HL-60/S4 treated with phorbol 12-myristate 13-acetate at 8.2 ng/mL for 4 days and 3 days (cell line): ENCODE results near the gene DYDC2.

ENCODE experiments used
- in situ Hi-C: fragments of 300-500 bp; cut with MboI; formaldehyde crosslinking; loops from 2 replicates; pipeline ENCODE4 v1.15.0; 2022; ENCODE audit warnings: low sequenced_read_pairs

DYDC2 gene

DNA sequence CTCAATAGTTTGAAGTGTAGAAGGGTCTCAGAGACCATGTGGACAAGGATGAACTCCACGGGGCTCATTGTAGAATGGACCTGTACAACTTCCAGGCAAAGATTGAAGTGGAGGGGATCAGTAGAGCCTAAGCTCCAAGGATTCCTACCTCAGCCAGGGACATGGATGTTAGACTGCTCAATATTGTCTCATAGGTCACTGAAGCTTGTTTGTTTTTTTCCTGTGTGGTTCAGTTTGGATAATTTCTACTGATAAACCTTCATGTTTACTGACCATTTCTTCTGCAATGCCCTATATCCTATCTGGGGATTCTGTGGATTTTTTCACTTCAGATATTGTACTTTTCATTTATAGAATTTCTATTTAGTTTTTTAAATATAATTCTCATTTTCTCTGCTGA is 8.9 kb downstream of the DYDC2 start:
- in situ Hi-C loops, result no loop called here

DNA sequence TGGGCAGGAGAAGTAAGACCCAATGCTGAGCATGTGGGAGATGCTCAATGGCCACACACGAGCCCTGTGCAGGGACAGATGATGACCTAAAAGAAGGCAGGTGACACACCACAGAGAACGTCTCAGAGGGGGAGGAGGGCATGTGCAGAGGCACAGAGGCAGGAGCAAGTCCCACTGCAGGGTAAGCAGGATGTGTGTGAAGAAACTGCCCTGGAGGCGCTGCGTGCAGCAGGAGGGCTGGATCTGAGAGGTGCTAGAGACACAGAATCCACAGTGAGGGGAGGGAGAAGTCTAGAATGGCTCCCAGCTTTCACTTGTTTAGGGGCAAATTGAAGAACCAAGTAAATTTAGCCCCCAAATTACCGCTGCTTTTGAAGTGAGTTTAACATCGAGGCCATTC is 14.9 kb downstream of the DYDC2 start:
- in situ Hi-C loops, result no loop called here

DNA sequence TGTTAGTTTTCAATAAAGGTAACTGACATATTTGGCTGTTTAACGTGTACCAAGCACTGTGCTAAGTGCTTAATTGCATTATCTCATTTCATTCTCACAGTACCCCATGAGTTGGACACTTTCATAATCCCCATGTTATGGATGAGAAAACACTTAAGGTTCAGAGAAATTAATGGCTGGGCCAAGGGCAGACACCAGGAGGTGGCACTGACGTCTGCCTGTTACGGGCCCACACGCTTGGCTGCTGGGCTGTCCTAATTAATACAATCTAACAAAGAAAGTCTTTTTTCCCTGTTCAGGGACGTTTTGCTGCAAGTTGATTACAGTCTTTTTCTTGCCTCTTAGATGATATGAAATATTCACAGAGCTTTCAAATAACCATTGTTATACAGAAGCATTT is 16.1 kb downstream of the DYDC2 start:
- in situ Hi-C loops, result no loop called here

DNA sequence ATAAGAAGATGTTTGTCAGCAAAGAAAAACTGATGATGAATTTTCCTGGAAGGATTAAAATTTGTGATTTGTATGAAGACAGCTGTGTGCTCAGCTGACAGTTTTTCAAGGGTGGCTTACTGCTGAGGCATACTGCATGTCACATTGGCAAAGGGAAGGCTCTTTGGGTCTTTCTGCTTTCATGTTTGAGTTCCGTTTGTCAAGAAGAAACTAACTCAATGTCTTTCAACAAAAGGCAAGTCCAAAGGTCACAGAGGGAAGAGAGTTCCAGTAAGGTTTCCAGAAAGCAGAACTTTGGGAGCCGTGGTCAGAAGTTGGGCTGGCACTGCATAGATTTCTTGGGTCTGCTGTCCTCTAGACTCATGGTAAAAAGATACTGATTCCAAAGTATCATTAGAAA is 16.9 kb downstream of the DYDC2 start:
- in situ Hi-C loops, result no loop called here

DNA sequence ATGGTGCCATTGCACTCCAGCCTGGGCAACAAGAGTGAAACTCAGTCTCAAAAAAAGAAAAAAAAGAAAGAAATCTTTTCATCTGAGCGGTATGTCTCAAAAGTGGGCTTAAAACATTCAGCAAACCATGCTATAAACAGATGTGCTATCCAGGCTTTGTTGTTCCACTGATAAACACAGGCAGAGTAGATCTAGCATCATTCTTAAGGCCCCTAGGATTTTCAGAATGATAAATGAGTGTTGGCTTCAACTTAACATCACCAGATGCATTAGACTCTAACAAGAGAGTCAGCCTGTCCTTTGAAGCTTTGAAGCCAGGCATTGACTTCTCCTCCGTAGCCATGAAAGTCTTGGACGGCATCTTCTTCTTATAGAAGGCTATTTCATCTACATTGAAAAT is 23.1 kb downstream of the DYDC2 start:
- in situ Hi-C loops, result no loop called here

DNA sequence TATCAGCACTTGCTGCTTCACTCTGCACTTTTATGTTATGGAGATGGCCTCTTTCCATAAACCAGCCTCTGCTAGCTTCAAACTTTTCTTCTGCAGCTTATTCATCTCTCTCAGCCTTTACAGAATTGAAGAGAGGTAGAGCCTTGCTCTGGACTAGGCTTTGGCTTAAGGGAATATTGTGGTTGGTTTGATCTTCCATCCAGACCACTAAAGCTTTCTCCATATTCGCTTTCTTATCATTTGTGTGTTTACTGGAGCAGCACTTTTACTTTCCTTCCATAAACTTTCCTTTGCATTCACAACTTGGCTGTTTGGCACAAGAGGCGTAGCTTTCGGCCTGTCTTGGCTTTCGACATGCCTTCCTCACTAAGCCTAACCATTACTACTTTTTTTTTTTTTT is 23.6 kb downstream of the DYDC2 start:
- in situ Hi-C loops, result no loop called here

DNA sequence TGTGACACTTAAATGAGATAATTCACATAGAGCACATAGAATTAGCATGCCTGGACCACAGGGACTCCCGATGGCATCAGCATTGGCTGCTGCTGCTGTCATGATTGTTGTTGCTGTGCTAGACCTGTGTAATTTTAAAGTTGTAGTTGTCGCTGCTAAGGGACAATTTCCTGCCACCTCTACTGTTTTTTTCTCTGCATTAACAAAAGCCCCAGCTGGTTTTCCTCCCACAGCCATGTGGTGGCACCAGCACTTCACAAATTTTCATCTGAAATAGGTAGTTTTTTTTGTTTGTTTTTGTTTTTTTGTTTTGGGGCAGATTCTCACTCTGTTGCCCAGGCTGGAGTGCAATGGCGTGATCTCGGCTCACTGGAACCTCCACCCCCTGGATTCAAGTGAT is 26.4 kb downstream of the DYDC2 start:
- in situ Hi-C loops, result no loop called here

DNA sequence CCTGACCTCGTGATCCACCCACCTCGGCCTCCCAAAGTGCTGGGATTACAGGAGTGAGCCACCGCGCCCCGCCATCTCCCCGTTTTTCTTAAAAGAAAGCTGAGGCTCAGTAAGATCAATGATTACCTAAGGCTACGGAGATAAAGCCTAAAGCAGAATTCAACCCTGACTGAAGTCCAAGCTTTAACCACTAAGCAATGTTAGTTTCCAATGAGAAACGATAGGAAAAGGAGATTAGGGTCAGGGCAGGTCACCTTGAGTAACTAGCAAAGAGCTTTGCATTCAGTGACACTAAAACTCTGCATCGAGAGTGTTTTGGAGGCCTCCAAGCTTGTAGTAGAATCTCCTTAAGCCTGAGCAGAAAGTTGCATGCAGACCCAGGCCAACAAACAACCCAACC is 34.2 kb downstream of the DYDC2 start:
- in situ Hi-C loops, result no loop called here

DNA sequence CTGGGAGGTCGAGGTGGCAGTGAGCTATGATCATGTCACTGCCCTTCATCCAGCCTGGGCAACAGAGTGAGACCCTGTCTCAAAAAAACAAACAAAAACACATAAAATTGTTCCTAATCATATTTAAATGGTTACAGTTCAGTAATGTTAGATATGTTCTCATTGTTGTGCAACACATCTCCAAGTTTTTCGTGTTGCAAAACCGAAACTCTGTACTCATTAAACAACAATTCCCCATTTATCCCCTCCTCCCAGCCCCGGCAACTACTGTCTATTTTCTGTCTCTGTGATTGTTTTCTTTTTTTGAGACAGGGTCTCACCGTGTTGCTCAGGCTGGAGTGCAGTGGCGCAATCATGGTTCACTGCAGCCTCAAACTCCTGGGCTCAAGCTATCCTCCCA is 35.7 kb downstream of the DYDC2 start:
- in situ Hi-C loops, result no loop called here

DNA sequence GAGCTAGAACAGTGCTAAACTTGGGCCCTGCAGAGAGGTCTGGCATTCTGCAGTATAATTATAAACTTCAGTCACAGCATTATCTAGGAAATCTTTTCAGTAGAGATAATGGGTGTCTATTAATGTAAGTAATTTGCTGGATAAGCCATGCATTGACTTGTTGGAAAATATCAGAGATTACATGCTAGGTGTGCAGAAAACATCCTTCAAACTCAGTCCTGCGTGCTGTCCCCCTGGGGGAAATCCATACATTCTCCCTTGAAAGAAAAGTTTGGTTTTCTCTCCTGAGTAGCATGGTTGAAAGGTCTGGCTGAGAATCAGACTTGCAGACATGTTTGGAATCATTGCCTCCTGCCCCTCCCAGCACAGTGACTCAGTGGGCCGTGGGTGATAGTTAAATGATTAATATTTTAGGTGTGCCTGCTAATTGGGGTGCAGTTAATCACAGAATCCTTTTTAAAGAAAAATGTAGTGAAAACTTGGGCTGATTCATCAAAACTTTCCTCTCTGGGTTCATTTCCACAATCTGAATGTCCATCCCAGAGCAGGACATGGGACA is 37.9 kb downstream of the DYDC2 start:
- in situ Hi-C loops, result no loop called here

DNA sequence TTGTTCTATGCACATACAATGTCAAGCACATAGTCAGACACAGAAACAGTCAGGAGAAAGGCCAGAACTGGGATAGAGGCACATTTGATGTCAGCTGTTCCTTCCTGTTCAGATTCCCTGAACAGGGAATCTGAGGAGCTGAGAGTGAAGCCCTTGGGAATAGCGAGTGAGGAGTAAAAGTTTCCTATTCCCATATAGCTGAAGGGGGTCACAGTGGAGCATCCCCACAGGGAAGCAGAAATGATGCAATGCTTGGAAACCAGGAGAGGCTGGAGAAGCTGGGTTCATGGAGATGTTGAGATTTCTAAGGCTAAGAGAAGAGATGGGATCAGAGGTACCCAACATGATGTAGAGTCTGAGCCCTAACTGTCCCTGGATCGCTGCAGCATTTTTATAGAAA is 40.4 kb downstream of the DYDC2 start:
- in situ Hi-C loops, result no loop called here

DNA sequence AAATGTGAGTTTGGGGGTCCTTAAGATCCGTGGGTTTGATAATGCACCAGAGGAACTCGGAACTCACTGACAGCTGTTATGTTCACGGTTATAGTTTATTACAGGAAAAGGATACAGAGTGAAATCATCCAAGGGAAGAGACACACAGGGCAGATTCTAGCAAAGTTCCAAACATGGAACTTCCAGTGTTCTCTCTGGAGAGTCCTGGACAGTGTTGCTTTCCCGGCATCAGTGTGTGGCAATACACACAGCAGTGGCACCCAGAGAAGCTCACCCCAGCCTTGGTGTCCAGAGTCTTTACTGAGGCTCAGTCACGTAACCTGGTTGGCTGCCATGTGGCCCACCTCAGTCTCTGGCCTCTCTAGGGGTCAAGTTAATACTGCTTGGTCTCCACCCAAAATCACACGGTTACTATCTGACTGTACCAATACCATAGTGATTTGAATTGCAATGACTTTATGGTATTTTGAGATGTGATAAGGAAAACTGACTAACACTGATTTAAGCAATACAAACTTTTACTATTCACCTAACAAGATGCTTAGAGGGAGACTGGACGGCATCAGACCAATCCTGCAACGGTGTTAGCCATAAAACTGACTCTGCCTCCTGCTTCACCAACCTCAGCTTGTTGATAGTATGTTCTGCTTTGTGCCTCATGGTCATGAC is 43.7 kb downstream of the DYDC2 start:
- in situ Hi-C loops, result no loop called here

DNA sequence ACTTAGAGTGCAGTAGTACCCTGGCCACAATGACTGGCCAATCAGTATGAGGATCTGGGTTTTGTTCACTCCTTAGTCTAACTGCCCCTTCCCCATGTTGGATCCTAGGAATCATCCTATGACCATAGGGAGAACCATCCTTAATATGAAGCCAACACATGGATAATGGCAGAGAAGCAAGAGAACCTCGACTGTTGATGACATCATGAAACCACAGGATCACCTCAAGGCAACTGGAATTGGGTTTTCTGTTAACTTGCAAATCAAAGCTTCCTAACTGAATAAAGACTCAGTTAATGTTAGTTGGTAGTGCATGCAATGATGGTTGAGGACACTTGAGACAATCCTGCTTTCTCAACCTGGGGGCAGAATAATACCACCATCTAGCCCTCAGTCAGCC is 48.5 kb downstream of the DYDC2 start:
- in situ Hi-C loops, result no loop called here

DNA sequence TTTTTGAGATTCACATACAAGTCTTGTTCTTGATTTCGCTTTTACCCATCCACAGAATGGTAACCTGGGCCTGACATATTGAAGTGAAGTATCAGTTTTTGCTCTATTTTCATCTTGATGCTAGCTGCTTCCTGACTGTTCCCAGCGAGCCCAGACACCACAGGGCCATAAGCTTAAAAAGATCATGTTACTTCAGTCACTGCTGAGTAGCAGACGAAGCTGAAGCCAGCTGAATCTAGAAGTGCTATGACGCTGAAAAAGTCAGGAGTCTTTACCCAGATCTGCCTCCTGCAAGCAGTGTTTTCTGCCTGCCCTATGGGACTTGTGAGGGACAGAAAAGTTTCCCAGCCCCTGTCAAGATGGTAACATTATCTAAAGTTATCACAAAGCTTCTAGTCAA is 49.0 kb downstream of the DYDC2 start:
- in situ Hi-C loops, result no loop called here

DNA sequence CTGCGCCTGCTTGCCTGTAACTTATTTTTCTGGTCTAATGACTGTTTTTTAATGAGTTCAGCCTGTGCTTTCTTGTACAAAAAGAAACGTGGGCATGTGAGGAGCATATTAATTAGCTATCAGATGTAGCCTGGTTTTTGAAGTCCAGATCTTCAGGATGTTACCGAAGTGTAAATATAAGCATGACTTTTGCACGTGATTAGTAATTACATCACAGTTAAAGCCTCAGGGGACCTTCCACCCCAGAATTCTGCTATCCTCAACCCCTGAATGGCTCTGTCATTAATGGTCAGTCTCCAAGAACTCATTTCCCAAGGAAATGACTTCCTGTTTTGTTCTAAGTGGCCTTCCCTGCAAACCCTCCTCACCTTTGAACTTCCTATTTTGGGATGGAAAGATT is 49.6 kb downstream of the DYDC2 start:
- in situ Hi-C loops, result no loop called here

DNA sequence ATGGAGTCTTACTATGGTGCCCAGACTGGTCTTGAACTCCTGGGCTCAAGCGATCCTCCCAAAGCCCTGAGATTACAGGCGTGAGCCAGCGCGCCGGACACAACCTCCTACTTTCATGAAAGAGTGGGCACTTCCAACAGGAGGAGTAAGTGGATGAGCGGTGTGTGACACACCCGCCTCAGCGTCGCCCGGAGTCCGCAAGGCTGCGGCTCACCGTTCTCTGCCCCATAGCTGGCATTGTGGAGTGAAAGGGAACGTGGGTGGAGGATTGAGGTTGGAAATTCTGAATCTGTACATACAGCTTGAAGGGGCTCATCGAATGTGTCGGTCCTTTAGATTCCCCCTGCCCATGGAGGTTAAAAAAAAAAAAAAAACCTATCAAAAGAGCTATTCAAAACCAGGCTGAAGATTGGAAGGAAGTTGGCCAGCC is 51.2 kb downstream of the DYDC2 start:
- in situ Hi-C loops, result no loop called here

DNA sequence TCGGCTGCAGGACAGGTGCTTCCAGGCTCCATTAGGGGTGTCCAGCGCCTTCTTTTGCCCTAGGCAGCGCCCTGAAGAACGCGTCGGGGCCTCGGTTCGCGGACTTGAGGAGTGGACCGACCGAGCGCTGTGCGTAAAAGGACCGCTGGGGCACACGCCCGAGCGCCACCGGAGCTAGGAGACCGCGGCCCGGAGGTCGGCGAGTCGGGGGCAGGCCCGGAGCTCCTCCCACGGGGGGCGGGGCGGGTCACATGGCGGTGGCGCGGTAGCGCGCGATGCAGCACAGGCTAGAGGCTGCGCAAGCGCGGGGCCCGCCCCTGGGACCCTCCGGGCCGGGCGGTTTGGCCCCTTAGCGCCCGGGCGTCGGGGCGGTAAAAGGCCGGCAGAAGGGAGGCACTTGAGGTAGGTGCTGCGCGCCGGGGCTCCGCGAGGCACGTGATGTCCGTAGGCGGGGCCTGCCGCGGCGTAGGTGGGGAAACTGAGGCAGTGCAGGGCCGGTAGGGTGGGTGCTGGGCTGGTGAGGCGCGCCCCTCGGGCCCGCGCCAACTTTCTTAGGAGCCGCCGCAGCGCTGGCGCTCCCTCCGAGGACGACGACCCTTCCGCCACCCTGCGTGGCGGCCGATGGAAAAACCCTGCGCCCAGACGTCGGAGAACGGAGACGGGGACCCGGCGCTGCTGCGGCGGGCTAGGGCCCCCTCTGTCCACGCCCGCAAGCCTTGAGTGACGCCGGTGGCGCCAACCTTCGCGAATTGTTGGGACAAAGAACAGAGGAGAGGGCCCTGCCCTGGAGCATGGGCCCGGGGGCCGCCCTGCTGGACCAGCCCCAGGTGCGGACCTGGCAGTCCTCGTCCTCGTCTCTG is 51.9 kb downstream of the DYDC2 start, which contains the start of gene PRXL2A:
PRXL2A (plus strand) TSS at position 310 of the 860 bp plus-strand sequence. CDS start 11,917 bp downstream, outside the sequence.
- in situ Hi-C loops, result no loop called here

DNA sequence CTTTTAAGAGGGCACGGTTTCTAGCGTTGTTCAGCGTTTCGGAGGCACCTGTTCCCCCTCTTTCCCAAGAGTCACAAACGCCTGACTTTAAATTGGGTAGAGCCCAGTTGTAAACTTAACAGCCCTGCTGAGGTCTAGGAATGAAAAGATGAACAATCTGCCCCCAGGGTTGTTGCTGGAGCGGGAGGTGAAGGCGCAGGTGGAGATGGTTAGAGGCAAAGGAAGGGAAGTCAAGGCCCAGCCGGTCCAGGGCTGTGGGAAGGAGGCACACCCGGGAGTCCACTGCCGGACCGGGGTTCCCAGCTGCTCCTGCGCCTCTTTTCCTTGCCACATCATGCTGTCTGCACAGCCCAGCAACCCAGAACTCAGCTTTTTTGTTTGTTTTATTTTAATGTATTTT is 52.5 kb downstream of the DYDC2 start:
- in situ Hi-C loops, result no loop called here

DNA sequence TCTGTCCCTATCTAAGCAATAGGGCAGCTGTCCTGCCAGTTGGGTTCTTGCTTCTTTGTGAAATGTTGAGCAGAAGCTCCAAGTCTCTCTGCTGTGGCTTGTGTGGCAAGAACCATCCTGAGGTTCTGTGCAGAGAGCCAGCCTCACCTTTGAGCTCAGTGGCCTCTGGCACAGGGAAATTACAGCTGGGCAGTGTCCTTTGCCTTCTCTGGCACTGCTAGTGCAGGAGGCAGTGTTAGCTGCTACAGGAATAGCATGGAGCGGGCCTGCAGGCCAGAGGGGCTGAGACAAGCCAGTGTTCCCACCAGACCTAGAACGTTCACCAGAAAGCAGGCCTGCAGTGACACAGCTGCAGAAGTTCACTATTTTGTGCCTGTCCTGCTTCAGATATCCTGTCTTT is 53.5 kb downstream of the DYDC2 start:
- in situ Hi-C loops, result no loop called here

DNA sequence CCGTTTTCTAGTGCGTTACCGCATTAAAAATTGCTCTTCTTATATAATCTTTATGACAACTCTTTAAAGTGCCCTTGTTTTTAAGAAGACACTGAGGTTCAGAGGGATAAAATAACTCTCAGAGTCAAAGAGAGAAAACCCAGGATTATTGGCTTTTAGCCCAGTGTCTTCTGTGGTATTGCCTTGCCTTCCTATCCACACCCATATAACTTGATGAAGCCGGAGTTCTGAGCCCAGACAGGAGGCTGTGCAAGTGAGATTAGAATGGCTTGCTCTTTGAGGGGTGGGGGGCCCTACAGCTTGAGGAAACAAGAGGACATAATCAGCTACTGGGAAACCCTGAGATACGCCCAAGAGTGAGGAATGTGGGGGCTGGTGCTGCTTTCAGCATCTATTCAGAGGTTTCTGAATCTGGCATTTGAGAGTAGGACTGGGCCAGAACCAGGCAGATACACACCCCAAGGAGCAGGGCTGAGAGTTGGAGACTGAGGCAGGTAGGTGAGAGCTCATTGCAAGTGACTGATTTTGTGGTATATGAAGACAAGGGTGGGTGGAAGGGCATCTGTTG is 54.1 kb downstream of the DYDC2 start:
- in situ Hi-C loops, result no loop called here

DNA sequence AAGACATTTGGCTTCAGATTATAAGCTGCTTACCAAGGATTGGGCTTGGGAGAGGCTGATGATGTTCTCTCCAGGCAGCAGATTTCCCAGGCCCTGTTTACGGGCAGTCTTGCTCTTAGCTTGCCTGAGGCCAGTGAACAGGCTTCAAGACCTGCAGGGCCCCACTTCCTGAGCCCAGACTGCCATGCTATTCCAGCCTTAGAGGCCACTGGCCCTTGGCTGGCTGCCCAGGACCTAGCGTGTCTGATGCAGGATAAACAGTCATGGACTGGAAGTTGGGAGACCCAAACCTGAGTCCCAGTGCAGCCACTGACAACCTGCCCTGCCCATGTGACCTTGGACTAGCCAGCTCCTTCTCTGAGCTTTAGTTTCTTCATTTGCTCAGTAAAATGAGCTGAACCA is 54.7 kb downstream of the DYDC2 start:
- in situ Hi-C loops, result no loop called here
